Astrocyte (in vitro differentiated cells and primary cell): ENCODE data around the gene CSF1. TPM values are rescaled to one million over a fixed set of nuclear protein-coding genes. Genes with fewer than 3 reads are reported as not detected.

Experiments
- DNase-seq: peaks from one replicate; pipeline ENCODE4 v3.0.0-alpha.2; 2010; ENCODE audit warnings: low read depth
- FAIRE-seq: peaks from 2 replicates; lab custom pipeline; 2011; peaks lifted over from hg19 to GRCh38; lab: Jason Lieb, UNC
- H2AFZ ChIP-seq: 2 replicates; pipeline ENCODE4 v1.6.0; 2012; ENCODE audit warnings: low read depth, low read length, inconsistent platforms
- H3K27ac ChIP-seq: 2 replicates; pipeline ENCODE4 v1.5.1; 2011; ENCODE audit warnings: low read depth, low read length, inconsistent platforms
- H3K27me3 ChIP-seq: 2 replicates; pipeline ENCODE4 v1.6.0; 2011; ENCODE audit warnings: low read length, inconsistent platforms; ENCODE audit not compliant: insufficient read depth
- H3K36me3 ChIP-seq: 2 replicates; pipeline ENCODE4 v1.5.1; 2011; ENCODE audit warnings: low read length, inconsistent platforms; ENCODE audit not compliant: insufficient read depth
- H3K4me1 ChIP-seq: 2 replicates; pipeline ENCODE4 v1.5.1; 2011; ENCODE audit warnings: low read length, inconsistent platforms; ENCODE audit not compliant: insufficient read depth
- H3K4me2 ChIP-seq: 2 replicates; pipeline ENCODE4 v1.6.0; 2012; ENCODE audit warnings: low read length, inconsistent platforms
- H3K4me3 ChIP-seq: 2 replicates; pipeline ENCODE4 v1.5.1; 2011; ENCODE audit warnings: low read depth, mild to moderate bottlenecking, low read length, inconsistent platforms; ENCODE audit not compliant: insufficient read depth
- H3K79me2 ChIP-seq: 2 replicates; pipeline ENCODE4 v1.6.0; 2012; ENCODE audit warnings: mild to moderate bottlenecking, low read length, inconsistent platforms; ENCODE audit not compliant: insufficient read depth
- H3K9ac ChIP-seq: 2 replicates; pipeline ENCODE4 v1.6.0; 2012; ENCODE audit warnings: mild to moderate bottlenecking, low read length, inconsistent platforms
- H3K9me3 ChIP-seq: 2 replicates; pipeline ENCODE4 v1.5.1; 2012; ENCODE audit warnings: low read depth, mild to moderate bottlenecking, low read length, inconsistent platforms; ENCODE audit not compliant: insufficient read depth
- H4K20me1 ChIP-seq: 2 replicates; pipeline ENCODE4 v1.6.0; 2012; ENCODE audit warnings: low read length, inconsistent platforms; ENCODE audit not compliant: insufficient read depth
- H3K27ac Mint-ChIP-seq: one replicate; pipeline ENCODE4 v1.8.0; 2021; ENCODE audit warnings: mild to moderate bottlenecking, mixed read lengths; ENCODE audit not compliant: unreplicated experiment
- H3K27me3 Mint-ChIP-seq: one replicate; pipeline ENCODE4 v1.8.0; 2021; ENCODE audit warnings: low read depth, mixed read lengths; ENCODE audit not compliant: unreplicated experiment
- H3K36me3 Mint-ChIP-seq: one replicate; pipeline ENCODE4 v1.8.0; 2021; ENCODE audit warnings: low read depth, mixed read lengths; ENCODE audit not compliant: unreplicated experiment
- H3K4me1 Mint-ChIP-seq: one replicate; pipeline ENCODE4 v1.8.0; 2021; ENCODE audit warnings: low read depth, mixed read lengths; ENCODE audit not compliant: unreplicated experiment
- H3K4me3 Mint-ChIP-seq: one replicate; pipeline ENCODE4 v1.8.0; 2021; ENCODE audit warnings: mild to moderate bottlenecking, moderate library complexity, mixed read lengths; ENCODE audit not compliant: unreplicated experiment
- H3K9me3 Mint-ChIP-seq: one replicate; pipeline ENCODE4 v1.8.0; 2021; ENCODE audit warnings: mild to moderate bottlenecking, mixed read lengths; ENCODE audit not compliant: unreplicated experiment
- CTCF ChIP-seq: IDR thresholded peaks from 2 replicates; pipeline ENCODE4 v1.5.1; 2011; ENCODE audit warnings: low read depth, mild to moderate bottlenecking, inconsistent platforms, low read length, moderate library complexity; ENCODE audit not compliant: insufficient read depth
- EZH2 ChIP-seq: IDR thresholded peaks from 2 replicates; pipeline ENCODE4 v1.6.1; 2012; ENCODE audit warnings: mild to moderate bottlenecking, low read length, inconsistent platforms; ENCODE audit not compliant: insufficient read depth
- total RNA-seq: library from RNA; stranded (reverse); gene quantifications from 2 replicates; pipeline ENCODE4 v1.2.1, GENCODE V29; 2021

Gene CSF1
- total RNA-seq, 1 donor from 2014 or later, result 12.3 TPM

DNA sequence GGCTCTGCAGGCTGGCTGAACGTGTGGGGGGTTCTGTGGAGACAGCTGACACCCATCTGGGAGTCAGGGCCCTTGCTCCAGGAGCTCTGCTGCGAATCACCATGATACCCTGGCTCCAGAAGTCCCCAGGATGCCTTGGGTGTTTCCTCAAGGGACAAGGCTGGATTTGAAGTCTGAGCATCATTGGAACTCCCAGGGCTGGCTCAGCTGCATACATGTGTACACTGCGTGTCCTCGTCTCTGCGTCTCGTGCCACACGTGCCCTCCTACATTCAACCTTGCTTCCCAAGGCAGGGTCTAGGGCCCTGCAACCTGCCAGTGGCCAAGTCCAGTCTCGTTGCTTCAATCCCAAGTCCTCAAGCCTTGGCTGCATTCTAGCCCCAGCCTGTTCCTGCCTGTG is 11.7 kb downstream of the CSF1 start:
- no peak for DNase-seq
- peaks cover 6% of the 10 kb centered on the region for H3K36me3 ChIP-seq

GRCh38 chr1:109923131-109923945 is 12.7 kb downstream of the CSF1 start:
- no peak for TF ChIP-seq EZH2
- TF ChIP-seq CTCF, result peak; percentile 32
- Histone ChIP-seq H3K79me2 (no peaks in the 10 kb centered on the region), H3K4me1 (peaks cover 9% of the 10 kb centered on the region), H2AFZ (no peak overlapping the region), H3K27me3 (no peaks in the 10 kb centered on the region), H3K27ac (no peak overlapping the region), H3K9ac (no peak overlapping the region), H3K4me3 (no peak overlapping the region), H3K9me3 (no peaks in the 10 kb centered on the region), H4K20me1 (peaks cover 13% of the 10 kb centered on the region), H3K36me3 (peaks cover 6% of the 10 kb centered on the region), H3K4me2 (no peak overlapping the region)
- Mint-ChIP-seq H3K36me3 (peaks cover 75% of the 10 kb centered on the region), H3K27ac (peak overlapping the region; percentile 30), H3K4me3 (no peak overlapping the region), H3K4me1 (peaks cover 13% of the 10 kb centered on the region), H3K27me3 (peaks cover 29% of the 10 kb centered on the region), H3K9me3 (peaks cover 15% of the 10 kb centered on the region)
- no peak for FAIRE-seq
- no peak for DNase-seq

More for the DNA sequence above, 11.7 kb downstream of the CSF1 start:
- Histone ChIP-seq H3K4me1 (no peaks in the 10 kb centered on the region), H2AFZ (no peak overlapping the region), H3K4me3 (no peak overlapping the region), H3K27me3 (no peaks in the 10 kb centered on the region), H4K20me1 (peaks cover 16% of the 10 kb centered on the region), H3K4me2 (no peak overlapping the region), H3K9ac (no peak overlapping the region), H3K79me2 (no peaks in the 10 kb centered on the region), H3K9me3 (no peaks in the 10 kb centered on the region), H3K27ac (no peak overlapping the region)
- H3K4me1 Mint-ChIP-seq, result peaks cover 9% of the 10 kb centered on the region
- FAIRE-seq, result no peak
- no peak overlapping the region for H3K27ac Mint-ChIP-seq
- H3K9me3 Mint-ChIP-seq, result peaks cover 15% of the 10 kb centered on the region
- TF ChIP-seq EZH2 (no peak), CTCF (no peak)
- peaks cover 83% of the 10 kb centered on the region for H3K36me3 Mint-ChIP-seq
- no peak overlapping the region for H3K4me3 Mint-ChIP-seq
- H3K27me3 Mint-ChIP-seq, result peaks cover 34% of the 10 kb centered on the region

DNA sequence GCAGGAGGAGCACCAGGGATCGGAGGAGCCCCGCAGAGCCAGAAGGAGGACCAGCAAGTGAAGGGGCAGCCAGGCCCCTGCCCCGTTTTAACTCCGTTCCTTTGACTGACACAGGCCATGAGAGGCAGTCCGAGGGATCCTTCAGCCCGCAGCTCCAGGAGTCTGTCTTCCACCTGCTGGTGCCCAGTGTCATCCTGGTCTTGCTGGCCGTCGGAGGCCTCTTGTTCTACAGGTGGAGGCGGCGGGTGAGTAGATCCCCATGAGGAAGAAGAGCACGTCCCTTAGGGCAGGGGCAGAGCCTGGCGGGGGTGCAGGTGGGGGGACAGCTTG is 13.3 kb downstream of the CSF1 start:
- FAIRE-seq (no peak), DNase-seq (no peak)
- Histone ChIP-seq H3K9ac (no peak overlapping the region), H3K27ac (no peak overlapping the region), H2AFZ (no peak overlapping the region), H3K79me2 (no peaks in the 10 kb centered on the region), H4K20me1 (peaks cover 13% of the 10 kb centered on the region), H3K4me1 (peaks cover 15% of the 10 kb centered on the region), H3K4me3 (no peak overlapping the region), H3K9me3 (no peaks in the 10 kb centered on the region), H3K36me3 (peaks cover 6% of the 10 kb centered on the region), H3K4me2 (no peak overlapping the region), H3K27me3 (no peaks in the 10 kb centered on the region)
- no peak overlapping the region for H3K4me3 Mint-ChIP-seq
- peaks cover 69% of the 10 kb centered on the region for H3K36me3 Mint-ChIP-seq
- peaks cover 15% of the 10 kb centered on the region for H3K9me3 Mint-ChIP-seq
- no peak overlapping the region for H3K27ac Mint-ChIP-seq
- peaks cover 26% of the 10 kb centered on the region for H3K27me3 Mint-ChIP-seq
- no peak for TF ChIP-seq EZH2
- no peak for TF ChIP-seq CTCF
- peaks cover 19% of the 10 kb centered on the region for H3K4me1 Mint-ChIP-seq
